HG02798 (cell line): Measurements from ENCODE around the gene MOB3B.
"Not testable (repeated sequence)": the region's sequence is repeated elsewhere in the genome, so short reads cannot be mapped to it uniquely, and the experiment has no call there.

Experiments
- ATAC-seq: cut with Tn5 transposase; IDR thresholded peaks from one replicate; pipeline ENCODE4 v1.9.1; 2021; ENCODE audit warnings: mild to moderate bottlenecking; ENCODE audit not compliant: unreplicated experiment, poor library complexity

Gene MOB3B

GRCh38 chr9:27428551-27428950, 101.1 kb downstream of the MOB3B start:
- ATAC-seq: no peak

DNA sequence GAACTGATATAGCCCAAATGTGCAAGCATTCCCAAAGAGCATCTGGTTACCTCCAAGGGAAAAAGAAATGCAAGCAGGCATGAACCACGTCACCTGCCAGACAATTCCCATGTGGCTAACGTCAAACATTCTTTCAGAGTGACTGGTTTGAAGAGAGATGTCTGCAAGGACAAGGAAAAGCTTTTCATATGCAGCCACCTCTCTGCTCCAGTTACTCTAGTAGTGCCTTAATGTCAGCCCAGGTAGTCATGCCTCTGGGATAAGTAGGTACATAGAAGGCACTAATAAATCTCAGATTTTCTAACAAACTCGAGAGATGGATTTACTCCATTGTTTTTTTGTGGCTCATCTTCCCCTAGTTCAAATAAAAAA, 102.4 kb downstream of the MOB3B start:
- no peak for ATAC-seq

- no peak for ATAC-seq
These were observed 102.9 kb downstream of the MOB3B start for GRCh38 chr9:27426511-27427271.

DNA sequence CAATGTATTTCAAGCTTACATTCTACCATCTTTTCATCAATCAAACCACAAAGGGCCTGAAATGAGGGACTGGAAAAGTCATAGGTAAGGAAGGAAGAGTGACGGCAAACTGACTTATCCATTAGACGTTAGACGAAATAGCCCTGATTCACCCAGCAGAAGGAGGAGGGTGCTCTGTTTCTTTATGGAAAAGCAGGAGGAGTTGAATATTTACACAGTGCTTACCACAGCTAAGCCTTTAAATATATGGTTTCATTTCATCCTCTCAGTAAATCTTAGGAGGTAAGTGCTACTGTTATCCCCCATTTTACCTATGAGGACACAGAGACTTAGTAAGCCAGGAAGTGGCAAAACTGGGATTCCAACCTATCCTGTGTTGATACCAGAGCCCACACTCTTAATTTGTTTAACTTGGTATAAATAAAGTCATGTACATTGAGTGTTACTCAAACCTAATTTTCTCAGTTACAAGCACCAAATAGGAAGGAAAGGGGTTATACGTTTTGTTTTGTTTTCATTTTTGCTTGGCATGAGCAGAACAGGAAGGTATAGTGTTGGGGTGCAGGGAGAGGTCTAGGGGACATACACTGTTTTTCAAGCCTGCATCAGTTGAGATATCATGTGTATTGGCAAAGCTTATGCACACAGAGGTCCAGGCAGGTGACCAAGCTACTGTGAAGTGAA, 103.6 kb downstream of the MOB3B start:
- no peak for ATAC-seq

- ATAC-seq: no peak
These were observed 105.5 kb downstream of the MOB3B start for GRCh38 chr9:27423915-27424710.

DNA sequence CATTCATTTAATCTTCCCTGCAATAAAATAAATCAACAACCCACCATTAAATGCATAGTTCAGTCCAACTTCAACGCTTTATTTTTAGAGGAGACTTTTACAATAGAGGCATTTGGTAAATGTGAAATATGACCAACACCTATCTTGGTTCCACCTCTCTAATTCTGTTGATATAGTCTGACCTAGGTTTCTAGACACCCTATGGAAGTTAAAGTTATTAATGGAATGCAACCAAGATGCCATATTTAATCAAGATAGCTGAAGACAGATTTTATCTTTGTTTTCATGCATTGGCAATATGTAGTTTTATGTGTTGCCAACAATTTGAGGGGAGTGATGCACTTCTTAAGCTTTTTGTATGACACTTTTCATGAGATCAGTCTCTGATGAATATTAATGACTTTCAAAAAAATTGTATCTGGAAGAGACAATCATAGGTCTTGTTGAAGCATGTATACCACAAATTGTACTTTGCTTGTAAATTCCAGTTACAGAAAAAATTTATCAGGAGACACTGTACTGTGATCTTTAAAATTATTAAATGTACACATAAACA, 107.3 kb downstream of the MOB3B start:
- no peak for ATAC-seq

DNA sequence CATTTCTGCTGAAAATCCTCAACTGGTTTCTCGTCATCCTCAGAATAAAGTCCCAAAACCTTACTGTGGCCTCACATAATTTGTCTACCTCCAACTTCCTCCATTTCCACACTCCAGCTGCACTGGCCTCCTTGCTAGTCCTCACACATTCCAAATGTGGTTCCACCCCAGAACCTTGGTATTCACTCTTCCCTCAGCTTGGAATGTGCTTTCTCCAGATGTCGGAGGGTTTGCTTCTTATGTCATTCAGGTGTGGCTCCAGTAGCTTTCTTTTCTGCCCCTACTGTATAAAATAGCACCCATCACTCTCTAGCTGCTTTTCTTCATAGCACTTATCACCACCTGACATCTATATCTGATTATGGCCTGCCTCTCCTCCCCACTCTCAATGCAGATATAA, 108.0 kb downstream of the MOB3B start:
- no peak for ATAC-seq

- not testable (repeated sequence) for ATAC-seq
These were observed 110.1 kb downstream of the MOB3B start for GRCh38 chr9:27419558-27419957.

GRCh38 chr9:27414220-27414761, 115.3 kb downstream of the MOB3B start:
- no peak for ATAC-seq

- ATAC-seq: no peak
These were observed 115.9 kb downstream of the MOB3B start for GRCh38 chr9:27413511-27414219.

DNA sequence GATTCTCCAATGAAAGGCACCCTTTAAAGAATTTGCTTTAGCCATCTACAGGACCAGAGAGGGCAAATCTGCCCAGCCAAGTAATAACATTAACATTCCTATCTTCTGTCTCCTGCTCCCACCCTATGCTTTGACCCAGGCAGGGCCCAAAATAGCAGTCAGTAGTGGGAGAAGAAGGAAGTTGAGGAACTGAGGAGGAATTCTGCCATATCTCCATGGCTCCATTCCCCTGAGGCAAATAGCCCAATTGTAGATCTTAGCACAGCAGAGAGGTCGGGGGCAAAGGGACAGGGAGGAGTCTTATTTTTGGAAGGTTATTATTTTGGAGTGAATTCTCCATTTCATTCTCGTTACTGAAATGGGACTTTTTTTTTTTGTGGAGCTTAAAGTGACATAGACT, 116.7 kb downstream of the MOB3B start:
- no peak for ATAC-seq

- ATAC-seq: no peak
These were observed 117.5 kb downstream of the MOB3B start for GRCh38 chr9:27412081-27412480.

- no peak for ATAC-seq
These were observed 121.1 kb downstream of the MOB3B start for GRCh38 chr9:27408482-27408881.

- no peak for ATAC-seq
These were observed 121.6 kb downstream of the MOB3B start for GRCh38 chr9:27408001-27408400.

DNA sequence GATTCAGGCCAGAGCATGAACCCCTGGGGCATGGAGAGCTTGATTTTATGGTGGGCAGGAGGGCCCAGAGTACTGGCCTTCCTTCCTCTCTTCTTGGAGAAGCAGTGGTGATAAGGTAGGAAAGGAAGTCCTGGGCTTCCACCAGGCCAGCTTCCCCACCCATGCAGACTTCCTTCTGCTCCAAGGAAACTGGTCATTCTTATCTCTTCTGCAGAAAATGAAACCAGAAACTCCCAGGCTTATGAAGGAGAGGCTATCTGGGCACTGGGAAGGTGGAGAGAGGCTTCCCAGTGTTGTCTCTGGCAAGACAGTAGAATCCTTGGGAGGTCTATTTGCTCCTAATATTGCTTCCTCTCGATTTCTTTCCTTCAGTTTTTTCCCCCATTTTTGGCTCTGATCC, 122.1 kb downstream of the MOB3B start:
- no peak for ATAC-seq

- no peak for ATAC-seq
These were observed 125.0 kb downstream of the MOB3B start for GRCh38 chr9:27404661-27405060.

DNA sequence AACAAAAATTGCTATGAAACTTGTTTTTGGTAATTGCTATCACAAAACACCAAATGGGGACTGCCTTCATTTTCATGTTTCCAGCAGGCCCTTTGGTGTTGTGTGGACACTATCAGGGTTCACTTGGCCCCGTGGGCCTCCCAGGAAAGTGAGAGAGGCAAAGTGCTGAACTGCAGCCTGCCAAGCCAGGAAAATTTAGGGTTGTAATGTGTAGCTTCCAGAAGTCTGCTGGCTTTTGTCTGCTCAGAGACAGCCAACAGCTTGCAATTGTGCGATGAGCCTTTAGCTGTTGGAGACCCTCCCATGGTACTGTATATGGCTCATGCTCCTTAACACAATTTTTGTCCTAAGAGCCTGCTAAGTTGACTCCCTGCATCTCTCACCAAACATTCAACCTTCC, 127.0 kb downstream of the MOB3B start:
- ATAC-seq: no peak

DNA sequence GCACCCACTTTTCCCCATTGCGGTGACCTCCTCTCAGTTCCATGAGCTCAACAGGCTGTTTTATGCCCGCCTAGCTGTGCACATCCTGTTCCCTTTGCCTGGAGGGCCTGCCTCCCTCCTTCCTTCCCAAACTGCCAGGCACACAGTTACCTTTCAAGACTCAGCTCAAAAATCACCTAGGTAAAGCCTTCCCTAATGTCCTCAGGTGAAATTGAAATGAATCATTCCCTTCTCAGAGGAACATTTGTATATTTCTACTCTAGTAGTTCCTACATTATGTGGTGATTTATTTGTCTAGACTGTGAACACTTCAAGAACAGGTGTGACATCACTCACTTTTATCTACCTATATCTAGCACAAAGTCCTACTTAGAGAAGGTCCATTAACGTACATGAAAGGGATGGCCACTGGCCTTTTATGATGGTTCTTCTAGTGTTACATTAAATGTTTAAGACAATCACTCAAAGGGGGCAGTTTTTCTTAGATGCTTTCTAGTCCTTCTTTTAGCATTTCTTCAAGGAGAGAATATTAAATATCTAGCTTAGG, 129.2 kb downstream of the MOB3B start:
- no peak for ATAC-seq

- no peak for ATAC-seq
These were observed 130.5 kb downstream of the MOB3B start for GRCh38 chr9:27398982-27399653.
